GM12872 (cell line): ENCODE data around the gene SCN5A.

ENCODE experiments used
- TF ChIP-seq, protein P1 (sequence below): IDR thresholded peaks from 3 replicates; pipeline ENCODE4 v1.5.1; 2011; ENCODE audit warnings: low read depth, mild to moderate bottlenecking, low read length, moderate library complexity; ENCODE audit not compliant: insufficient read depth

The SCN5A gene

DNA sequence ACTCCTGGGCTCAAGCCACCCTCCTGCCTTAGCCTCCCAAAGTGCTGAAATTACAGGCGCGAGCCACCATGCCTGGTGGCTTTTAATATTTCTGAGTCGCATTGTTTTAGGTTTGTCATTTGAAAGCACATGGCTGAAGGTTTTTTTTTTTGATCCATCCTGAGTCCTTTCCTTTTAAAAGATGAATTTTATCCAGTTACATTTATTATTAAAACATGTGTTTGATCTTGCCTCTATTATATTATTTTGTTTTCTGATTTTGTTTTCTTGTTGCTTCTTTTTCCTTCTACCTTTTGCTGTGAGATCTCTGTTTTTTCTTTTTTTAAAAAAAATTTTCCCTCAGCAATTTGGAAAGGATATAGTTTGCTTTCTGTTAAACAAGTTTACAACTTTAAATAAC lies 76.4 kb downstream of the SCN5A start:
- TF ChIP-seq, protein P1, sequence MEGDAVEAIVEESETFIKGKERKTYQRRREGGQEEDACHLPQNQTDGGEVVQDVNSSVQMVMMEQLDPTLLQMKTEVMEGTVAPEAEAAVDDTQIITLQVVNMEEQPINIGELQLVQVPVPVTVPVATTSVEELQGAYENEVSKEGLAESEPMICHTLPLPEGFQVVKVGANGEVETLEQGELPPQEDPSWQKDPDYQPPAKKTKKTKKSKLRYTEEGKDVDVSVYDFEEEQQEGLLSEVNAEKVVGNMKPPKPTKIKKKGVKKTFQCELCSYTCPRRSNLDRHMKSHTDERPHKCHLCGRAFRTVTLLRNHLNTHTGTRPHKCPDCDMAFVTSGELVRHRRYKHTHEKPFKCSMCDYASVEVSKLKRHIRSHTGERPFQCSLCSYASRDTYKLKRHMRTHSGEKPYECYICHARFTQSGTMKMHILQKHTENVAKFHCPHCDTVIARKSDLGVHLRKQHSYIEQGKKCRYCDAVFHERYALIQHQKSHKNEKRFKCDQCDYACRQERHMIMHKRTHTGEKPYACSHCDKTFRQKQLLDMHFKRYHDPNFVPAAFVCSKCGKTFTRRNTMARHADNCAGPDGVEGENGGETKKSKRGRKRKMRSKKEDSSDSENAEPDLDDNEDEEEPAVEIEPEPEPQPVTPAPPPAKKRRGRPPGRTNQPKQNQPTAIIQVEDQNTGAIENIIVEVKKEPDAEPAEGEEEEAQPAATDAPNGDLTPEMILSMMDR = no peak

DNA sequence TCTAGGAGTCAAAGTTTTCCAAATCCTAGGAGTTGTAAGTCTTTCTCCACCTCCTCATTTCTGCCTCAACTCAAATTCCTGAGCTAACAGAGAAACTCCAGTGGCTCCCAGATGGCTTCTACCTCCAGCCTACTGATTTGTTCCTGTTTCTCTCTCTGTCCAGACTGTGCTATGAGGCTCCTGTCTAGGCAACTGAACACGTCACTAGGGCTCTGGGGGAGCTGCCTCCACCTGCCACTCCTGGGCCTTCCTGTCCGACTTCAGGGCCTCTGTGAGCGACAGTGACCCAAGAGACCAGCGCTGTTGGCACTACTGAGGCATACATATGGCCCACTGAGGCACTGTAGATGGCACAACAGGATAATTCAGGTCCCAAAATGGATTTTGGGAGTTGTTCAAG lies 82.0 kb downstream of the SCN5A start:
- TF ChIP-seq, protein P1 = no peak

DNA sequence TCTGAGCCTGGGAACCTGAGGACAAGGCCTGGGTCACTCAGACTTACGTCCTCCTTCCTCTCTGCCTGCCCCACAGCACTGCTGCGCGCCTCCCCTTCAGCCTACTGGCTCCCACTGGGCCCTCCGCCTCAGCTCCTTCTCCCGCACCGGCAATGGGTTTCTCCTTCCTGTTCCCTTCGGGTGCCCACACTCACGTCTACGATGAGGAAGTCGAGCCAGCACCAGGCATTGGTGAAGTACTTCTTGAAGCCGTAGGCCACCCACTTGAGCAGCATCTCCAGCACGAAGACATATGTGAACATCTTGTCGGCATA lies 83.3 kb downstream of the SCN5A start:
- TF ChIP-seq, protein P1 = no peak

DNA sequence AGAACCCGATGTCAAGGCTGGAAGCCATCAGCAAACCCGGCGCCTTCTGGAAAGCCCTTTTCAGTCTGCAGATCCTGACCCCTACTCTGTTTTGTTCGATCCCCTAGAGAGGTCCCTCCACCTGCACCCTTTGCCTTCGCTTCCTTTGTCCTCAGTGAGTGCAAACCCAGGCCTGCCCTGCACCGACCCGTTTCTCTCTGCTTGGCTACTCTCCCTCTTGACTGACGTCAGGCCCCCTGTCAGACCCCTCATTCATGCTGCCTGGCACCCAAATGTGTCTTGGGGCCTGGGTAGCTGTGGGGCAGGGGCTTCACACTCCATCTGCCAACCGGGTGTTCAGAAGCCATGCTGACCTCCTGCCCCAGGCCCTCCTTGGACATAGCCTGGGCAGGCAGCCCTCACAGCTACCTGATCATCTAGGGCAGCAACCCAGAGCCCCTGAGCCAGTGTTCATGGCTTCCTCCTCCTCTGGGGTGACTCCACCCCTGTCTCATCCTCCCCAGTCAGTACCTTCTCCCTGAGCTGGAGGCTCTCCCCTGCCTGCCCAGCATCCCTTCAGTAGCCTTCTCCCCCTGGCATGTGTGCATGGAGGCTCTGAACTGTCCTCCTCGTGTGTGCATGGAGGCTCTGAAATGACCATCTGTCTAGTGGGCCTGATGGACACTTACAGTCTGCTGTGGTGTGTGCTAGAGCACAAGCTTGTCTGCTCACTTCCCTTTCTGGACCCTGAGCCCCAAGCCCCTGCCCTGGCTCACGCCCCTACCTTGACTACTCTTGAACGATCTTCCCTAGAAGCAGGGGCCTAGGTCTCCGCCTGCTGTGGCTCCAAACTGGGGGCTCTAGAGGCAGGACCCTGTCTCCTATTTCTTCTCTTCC lies 83.9 kb downstream of the SCN5A start:
- TF ChIP-seq, protein P1 = no peak

DNA sequence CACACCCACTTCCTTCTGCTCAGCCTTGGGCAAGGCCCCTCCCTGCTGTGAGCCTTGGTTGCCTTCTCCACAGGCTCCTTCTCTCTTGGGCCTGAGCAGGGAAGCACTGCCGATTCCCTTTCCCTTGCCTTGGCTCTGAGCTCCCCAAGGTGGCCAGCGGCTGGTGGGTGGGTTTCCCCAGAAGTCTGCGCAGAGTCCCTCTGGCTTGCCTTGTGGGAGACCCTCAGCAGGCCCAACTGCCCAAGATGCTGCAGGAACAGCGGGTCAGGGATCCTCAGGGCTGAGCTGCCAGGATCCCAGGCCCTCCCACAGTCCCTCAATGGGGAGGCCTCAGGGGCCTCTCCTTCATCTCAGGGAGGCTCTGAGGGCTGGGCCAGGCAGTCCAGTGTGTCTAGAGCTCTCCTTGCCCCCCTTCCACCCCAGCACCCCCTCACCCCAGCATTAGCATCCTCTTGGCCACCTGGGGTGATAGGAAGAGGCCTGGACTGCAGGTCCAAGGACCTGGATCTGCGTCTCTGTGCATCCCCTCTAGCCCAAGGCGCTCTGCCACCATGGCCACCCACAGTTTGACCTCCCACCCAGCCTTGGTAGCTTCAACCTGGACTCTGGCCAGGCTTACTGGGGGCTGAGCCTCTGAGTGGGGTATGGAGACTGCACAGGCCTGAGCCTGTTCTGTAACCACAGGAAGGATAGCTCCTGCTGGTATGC lies 84.7 kb downstream of the SCN5A start:
- TF ChIP-seq, protein P1 = no peak

DNA sequence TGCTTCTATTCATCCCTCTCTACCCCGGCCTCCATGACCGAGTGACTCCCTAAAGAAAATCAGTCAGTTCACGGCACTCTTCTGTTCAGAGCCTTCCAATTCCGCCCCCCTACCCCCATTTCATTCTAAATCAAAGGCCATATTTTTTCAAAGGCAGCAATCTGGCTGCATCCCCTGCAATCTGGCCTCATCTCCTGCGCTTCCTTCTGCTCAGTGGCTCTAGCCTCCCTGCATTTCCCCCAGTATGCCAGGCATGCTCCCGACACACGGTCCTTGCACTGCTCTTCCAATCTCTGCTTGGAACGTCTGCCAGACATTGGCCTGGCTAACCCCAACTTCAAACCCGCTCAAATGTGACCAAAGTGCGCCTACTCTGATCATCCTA lies 85.6 kb downstream of the SCN5A start:
- TF ChIP-seq, protein P1 = no peak

DNA sequence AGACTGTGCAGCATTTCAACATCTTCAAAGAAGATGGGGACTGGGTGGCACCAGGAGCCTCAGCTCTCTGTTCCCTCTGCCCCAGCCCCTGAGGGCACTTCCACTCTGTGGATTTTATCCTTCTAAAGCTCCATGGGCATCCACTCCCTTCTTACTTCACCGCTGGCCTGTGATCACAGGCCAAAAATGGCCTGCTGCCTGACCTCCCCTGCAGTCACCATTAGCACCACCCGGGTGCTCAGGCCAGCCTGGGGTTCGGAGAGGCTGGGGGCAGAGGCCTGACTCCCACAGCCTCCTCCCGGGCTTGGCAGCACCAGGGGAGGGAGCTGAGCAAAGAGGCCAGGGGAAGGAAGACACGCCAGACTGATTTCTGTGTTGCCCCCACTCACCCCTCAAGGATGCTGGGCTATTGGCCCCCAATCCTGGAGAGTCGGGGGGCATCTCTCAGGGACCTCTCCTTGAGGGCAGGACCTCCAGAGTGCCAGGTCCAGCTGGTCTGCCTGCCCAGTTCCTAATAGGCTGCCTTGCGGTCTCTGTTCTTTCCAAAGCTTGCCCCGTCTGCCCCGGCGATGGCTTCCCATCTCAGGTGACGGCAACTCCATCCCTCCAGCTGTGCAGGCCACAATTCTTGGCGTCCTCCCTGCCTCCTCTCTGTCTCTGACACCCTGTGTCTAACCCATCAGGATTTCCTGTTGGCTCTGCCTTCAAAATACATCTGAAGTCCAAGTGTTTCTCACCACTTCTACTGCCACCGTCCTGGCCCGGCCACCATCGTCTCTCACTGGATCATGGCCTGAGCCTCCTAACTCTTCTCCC lies 86.2 kb downstream of the SCN5A start:
- TF ChIP-seq, protein P1 = no peak
